GM10248 (cell line): ENCODE results near the gene PNMA8B.
"Not testable (repeated sequence)": the region's sequence is repeated elsewhere in the genome, so short reads cannot be mapped to it uniquely, and the experiment has no call there.

Source experiments
- CTCF ChIA-PET: fragments of 300-600 bp; sonication (Branson Sonifier 250); formaldehyde crosslinking; extraction: SDS; loops from one replicate; lab custom pipeline; 2021; ENCODE audit warnings: antibody characterized with exemption; lab: Yijun Ruan, JAX
- POLR2A ChIA-PET: fragments of 350-650 bp; sonication (Branson Sonifier 250); formaldehyde crosslinking; extraction: SDS; loops from one replicate; lab custom pipeline; 2020; ENCODE audit warnings: antibody characterized with exemption; lab: Yijun Ruan, JAX
- DNase-seq: peaks from one replicate; pipeline ENCODE4 v3.0.0; 2012; ENCODE audit errors: extremely low spot score
- TF ChIP-seq, protein P1 (sequence below): IDR thresholded peaks from 2 replicates; pipeline ENCODE4 v1.5.1; 2012; ENCODE audit warnings: mild to moderate bottlenecking, low read depth; ENCODE audit errors: extremely low read depth, missing control alignments, control extremely low read depth

Gene PNMA8B

DNA sequence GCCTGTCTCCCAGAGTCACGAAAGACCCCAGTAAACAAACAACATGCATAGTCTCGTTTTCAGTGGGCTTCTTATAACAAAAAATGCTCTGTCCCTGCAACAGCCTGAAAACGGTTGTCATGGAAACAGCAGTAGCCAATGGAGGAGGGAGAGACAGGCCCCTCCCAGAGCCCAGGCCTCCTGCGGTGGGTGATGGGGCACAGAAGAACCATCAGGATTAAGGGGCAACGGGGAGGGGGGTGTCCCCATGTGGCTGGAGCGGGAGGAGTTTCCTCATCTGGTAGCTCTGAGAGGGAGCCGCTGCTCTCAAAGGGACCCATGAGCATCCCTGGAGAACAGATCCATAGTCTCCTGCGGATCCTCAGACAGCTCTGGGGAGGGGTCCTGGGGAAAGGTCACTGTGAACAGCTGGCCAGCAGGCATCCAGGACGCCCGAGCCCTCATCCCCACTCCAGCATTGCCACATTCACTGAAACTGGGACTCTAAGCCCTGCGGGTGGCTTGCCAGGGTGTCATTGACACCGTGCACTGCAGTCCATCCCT is 37.5 kb upstream of the PNMA8B start:
- no peak for DNase-seq
- ChIA-PET POLR2A (no interaction called here), CTCF (interaction anchor here (1.4 kb wide), 1 partner anchor 17 kb away, joined by 3 read pairs; no protein-coding TSS in a partner anchor)
- TF ChIP-seq, protein P1, sequence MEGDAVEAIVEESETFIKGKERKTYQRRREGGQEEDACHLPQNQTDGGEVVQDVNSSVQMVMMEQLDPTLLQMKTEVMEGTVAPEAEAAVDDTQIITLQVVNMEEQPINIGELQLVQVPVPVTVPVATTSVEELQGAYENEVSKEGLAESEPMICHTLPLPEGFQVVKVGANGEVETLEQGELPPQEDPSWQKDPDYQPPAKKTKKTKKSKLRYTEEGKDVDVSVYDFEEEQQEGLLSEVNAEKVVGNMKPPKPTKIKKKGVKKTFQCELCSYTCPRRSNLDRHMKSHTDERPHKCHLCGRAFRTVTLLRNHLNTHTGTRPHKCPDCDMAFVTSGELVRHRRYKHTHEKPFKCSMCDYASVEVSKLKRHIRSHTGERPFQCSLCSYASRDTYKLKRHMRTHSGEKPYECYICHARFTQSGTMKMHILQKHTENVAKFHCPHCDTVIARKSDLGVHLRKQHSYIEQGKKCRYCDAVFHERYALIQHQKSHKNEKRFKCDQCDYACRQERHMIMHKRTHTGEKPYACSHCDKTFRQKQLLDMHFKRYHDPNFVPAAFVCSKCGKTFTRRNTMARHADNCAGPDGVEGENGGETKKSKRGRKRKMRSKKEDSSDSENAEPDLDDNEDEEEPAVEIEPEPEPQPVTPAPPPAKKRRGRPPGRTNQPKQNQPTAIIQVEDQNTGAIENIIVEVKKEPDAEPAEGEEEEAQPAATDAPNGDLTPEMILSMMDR, result no peak

DNA sequence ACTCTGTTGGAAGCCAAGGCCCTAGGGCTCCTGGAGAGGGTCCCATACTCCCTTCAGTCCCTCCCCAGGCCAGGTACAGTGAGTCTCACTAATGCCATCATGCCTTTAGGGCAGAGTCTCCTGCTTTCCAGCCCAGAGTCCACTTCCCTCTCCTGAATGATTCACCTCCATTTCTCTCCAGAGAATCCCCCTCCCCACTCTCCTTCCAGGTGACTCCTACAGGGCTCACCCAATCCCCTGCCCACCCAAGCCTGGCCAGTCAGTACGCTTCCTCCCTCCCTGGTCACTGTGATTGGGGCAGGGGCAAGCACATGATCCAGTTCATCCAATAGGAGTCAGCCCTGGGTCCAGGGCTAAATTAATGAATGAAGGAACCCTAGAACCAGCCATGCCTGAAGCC is 35.0 kb upstream of the PNMA8B start:
- CTCF ChIA-PET, result interaction anchor here (0.7 to 11.3 kb wide), 10 partner anchors 10 to 227 kb away, joined by 3 to 135 read pairs (median 5); no protein-coding TSS in a partner anchor
- TF ChIP-seq, protein P1, result no peak
- POLR2A ChIA-PET, result no interaction called here
- DNase-seq, result no peak

DNA sequence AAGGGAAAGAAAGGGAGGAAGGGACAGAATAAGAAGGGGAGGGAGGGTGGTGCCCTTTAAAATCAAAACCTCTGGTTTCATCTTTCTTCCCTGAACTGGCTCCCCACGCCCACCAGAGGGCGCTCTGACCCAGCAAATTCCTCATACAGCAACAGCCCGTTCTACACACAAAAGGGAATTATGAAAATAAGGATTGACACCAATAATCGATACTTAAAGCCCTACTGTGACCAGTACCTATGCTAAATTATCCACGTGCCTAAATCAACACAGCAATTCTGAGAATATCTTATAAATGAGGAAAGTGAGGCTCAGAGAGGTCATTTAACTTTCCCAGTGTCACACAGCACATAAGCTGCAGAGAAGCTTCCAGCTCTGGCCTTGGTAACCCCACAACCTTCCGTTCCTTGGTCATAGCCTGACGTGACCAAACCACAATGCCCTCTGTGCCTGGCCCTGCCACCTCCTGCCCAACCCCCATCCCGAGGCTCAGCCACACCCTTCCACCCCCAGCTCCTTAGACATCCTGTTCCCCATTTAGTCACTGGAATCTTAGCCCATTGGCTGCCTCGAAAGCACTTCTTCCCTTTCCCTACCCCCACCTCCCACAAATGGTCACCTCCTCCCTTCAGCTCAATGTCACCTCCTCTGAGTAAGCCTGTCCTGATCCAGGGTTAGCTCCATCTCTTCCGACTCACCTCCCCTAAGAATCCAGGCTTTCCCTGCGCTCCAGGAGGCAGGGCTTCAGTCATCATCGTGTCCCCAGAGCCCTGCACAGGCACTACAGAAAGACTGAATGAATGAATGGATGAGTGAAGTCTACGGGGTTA is 34.2 kb upstream of the PNMA8B start:
- CTCF ChIA-PET, result interaction anchor here (0.7 to 11.3 kb wide), 24 partner anchors 10 to 311 kb away, joined by 3 to 135 read pairs (median 4); partner anchors contain the start of genes CALM3 and DACT3
- DNase-seq, result peak; percentile 82
- TF ChIP-seq, protein P1, result peak; percentile 87
- POLR2A ChIA-PET, result no interaction called here

DNA sequence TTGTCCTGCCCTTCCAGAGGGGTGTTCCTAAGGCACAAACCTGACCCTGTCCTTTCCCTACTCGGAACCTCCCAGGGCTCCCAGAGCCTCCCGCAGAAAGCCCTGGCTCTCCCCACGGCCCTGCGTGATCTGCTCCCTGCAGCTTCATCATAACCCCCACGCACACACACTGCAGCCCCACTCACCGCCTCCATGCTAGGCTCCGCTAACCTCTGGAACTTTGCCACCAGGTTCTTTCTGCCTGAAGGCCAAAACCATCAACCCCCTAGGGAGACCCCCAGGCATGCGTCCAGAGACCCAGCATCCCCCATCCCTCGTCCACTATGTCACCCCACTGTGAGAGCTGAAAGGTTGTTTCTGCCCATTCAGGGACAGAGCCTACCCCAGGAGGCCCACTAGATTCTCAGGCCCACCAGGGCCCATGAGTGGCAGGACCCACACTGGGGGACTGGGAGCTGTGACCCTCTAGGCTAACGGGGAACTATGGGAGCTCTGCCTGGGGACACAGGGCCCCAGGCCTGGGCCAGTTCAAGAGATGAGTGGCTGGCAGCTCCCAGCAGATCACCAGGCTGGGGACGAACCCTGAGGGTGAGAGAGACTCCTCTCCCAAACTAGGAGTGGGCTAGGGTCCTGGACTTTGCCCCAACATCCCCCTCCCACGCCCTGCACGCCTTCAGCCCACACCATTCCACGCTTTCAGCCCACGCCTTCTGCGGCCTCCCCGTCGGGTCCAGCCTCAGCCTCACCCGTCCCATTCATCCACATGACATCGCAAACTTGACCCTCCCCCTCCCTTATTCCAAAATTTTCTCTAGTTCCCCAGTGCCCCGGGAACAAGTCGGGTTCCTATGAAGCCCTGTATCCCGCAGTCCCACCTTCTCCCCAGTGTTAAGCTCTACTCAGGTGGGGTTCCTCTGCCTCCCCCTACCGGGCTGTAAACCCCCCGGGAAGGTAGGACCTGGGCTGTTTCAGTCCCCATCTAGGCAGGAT is 33.2 kb upstream of the PNMA8B start:
- TF ChIP-seq, protein P1, result no peak
- POLR2A ChIA-PET, result no interaction called here
- no peak for DNase-seq
- CTCF ChIA-PET, result interaction anchor here (0.6 to 11.3 kb wide), 24 partner anchors 9 to 229 kb away, joined by 3 to 135 read pairs (median 4); partner anchors contain the start of genes CALM3 and DACT3

DNA sequence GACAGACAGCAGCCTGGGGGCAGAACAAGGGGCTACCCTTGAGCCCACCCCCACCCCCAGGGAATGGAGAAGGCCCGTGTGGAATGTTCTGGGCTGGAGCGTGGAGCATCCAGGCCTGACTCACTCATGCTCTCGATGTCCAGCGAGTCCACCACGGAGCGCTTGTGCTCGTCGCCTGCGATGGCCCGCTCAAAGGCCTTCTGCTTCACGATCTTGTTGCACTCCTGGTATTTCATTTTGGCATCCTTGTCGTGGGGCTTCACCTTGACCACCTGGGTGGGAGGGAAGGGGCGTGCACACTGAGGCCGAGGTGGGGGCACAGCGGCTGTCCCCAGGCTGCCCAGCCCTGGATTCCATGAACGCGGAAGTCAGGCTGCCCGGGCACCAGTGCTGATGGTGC is 31.1 kb upstream of the PNMA8B start:
- POLR2A ChIA-PET, DNase-seq: not testable (repeated sequence)
- CTCF ChIA-PET, result interaction anchor here (1.0 to 11.3 kb wide), 3 partner anchors 14 to 240 kb away, joined by 3 to 135 read pairs (median 3); no protein-coding TSS in a partner anchor

DNA sequence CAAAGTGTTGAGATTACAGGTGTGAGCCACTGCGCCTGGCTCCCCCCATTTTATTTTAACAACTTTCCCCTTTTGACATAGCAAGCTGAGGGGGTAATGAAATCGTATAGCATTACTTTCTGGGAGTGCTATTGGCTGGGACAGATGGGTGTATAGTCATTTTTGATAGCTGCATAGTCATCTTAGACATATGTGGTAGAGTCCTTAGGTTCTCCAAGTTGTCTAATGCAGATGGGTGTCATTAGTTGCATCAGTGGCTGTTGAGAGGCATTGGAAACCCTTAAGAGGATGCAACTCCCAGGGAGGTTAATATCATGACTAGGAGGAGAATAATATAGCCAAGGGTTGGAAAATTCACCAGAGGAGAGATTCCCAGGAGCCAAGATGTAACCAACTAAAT is 28.6 kb upstream of the PNMA8B start:
- POLR2A ChIA-PET, result no interaction called here
- no peak for DNase-seq
- TF ChIP-seq, protein P1, result no peak
- CTCF ChIA-PET, result interaction anchor here (0.7 to 11.3 kb wide), 3 partner anchors 11 to 129 kb away, joined by 5 to 135 read pairs (median 6); no protein-coding TSS in a partner anchor

DNA sequence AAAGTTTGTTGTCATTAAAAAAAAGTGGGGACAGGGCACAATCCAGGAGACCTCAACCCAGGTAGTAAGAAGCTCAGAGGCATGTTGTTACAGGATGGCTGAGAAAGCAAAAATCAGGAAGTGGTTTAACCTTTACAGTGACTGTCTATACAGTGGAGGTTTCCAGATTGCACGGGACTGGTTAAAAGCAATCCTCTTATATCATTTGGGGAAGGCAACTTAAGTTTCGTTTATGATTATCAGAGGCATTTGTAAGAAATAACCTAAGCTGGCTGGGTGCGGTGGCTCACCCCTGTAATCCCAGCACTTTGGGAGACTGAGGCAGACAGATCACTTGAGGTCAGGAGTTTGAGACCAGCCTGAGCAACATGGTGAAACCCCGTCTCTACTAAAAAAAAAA is 27.3 kb upstream of the PNMA8B start:
- ChIA-PET POLR2A (interaction anchor here (1.1 kb wide), 1 partner anchor 78 kb away, joined by 3 read pairs; the partner anchor contains the start of gene CALM3), CTCF (interaction anchor here (1.0 to 11.3 kb wide), 4 partner anchors 10 to 175 kb away, joined by 3 to 135 read pairs (median 12); no protein-coding TSS in a partner anchor)
- DNase-seq, result peak; percentile 46
